GM10248 (cell line): Measurements from ENCODE around the gene CRYBA2.

Source experiments
- CTCF ChIA-PET: fragments of 300-600 bp; sonication (Branson Sonifier 250); formaldehyde crosslinking; extraction: SDS; loops from one replicate; lab custom pipeline; 2021; ENCODE audit warnings: antibody characterized with exemption; lab: Yijun Ruan, JAX
- POLR2A ChIA-PET: fragments of 350-650 bp; sonication (Branson Sonifier 250); formaldehyde crosslinking; extraction: SDS; loops from one replicate; lab custom pipeline; 2020; ENCODE audit warnings: antibody characterized with exemption; lab: Yijun Ruan, JAX
- DNase-seq: peaks from one replicate; pipeline ENCODE4 v3.0.0; 2012; ENCODE audit errors: extremely low spot score
- TF ChIP-seq, protein P1 (sequence below): IDR thresholded peaks from 2 replicates; pipeline ENCODE4 v1.5.1; 2012; ENCODE audit warnings: mild to moderate bottlenecking, low read depth; ENCODE audit errors: extremely low read depth, missing control alignments, control extremely low read depth

Gene CRYBA2

DNA sequence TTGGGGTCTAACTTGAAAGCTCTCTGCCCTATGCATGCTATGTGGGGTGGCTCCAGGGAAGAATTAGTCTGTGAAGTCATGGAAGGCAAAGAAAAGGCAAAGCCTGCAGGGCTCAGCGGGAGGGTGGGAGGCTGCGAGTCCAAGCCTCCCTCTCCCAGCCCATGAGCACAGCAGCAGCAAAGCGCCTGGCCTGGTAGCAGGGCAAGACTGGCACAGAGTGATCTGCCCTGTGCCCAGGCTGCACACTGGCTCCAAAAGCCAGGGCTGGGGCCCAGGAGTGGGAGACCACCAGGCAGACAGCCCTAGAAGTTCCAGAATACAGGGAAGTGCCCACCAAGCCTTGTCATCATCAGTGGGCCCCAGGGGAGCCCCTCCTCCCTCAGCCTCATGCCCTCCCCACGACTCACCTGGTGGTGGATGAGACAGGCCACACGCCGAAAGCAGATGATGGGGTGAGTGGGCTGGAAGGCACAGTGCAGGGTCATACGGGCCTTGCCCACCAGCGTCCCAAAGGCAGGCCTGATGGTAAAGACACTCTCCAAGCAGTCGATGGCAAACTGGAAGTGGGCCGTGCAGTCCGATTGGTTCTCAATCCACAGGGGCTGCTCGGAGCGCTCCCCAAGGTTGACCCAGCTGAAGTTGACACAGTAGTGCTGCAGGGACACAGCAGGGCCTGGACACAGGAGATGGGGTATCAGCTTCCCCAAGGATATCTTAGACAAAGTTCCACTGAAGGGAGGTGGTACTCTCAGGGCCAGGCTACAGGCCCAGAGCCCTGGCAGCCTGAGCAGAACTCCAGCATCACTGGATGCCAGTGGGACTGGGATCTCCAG, 36.0 kb upstream of the CRYBA2 start:
- CTCF ChIA-PET, result interaction anchor here (0.6 to 8.6 kb wide), 60 partner anchors 9 to 501 kb away, joined by 3 to 151 read pairs (median 6); partner anchors contain the start of gene NHEJ1
- no peak for DNase-seq
- POLR2A ChIA-PET, result no interaction called here
- TF ChIP-seq, protein P1, sequence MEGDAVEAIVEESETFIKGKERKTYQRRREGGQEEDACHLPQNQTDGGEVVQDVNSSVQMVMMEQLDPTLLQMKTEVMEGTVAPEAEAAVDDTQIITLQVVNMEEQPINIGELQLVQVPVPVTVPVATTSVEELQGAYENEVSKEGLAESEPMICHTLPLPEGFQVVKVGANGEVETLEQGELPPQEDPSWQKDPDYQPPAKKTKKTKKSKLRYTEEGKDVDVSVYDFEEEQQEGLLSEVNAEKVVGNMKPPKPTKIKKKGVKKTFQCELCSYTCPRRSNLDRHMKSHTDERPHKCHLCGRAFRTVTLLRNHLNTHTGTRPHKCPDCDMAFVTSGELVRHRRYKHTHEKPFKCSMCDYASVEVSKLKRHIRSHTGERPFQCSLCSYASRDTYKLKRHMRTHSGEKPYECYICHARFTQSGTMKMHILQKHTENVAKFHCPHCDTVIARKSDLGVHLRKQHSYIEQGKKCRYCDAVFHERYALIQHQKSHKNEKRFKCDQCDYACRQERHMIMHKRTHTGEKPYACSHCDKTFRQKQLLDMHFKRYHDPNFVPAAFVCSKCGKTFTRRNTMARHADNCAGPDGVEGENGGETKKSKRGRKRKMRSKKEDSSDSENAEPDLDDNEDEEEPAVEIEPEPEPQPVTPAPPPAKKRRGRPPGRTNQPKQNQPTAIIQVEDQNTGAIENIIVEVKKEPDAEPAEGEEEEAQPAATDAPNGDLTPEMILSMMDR, result no peak

DNA sequence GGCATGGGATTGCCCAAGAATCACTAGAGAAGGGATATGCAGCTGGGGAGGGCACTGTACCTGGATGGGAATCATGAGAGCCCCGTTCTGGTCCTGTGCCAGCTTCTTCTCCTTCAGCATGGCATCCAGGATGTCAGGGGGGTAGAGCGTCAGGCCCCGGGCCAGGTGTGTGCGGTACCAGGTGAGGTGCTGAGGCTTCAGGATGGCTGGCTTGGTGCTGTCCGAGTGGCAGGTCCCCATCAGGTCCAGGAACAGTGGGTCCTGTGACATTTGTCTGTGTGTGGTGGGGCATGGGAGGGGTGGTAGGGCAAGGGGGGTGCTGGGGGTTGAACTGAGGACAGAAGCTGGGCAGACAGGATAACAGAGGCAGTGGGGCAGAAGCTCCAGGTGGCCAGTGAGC, 34.9 kb upstream of the CRYBA2 start:
- DNase-seq, result no peak
- TF ChIP-seq, protein P1, result no peak
- CTCF ChIA-PET, result interaction anchor here (1.0 to 8.6 kb wide), 9 partner anchors 14 to 144 kb away, joined by 3 to 151 read pairs (median 13); partner anchors contain the start of gene NHEJ1
- POLR2A ChIA-PET, result no interaction called here

GRCh38 chr2:219027511-219028055, 34.4 kb upstream of the CRYBA2 start:
- ChIA-PET CTCF (interaction anchor here (0.7 to 8.6 kb wide), 9 partner anchors 10 to 145 kb away, joined by 3 to 151 read pairs (median 6); partner anchors contain the start of gene NHEJ1), POLR2A (no interaction called here)
- TF ChIP-seq, protein P1, result no peak
- no peak for DNase-seq

DNA sequence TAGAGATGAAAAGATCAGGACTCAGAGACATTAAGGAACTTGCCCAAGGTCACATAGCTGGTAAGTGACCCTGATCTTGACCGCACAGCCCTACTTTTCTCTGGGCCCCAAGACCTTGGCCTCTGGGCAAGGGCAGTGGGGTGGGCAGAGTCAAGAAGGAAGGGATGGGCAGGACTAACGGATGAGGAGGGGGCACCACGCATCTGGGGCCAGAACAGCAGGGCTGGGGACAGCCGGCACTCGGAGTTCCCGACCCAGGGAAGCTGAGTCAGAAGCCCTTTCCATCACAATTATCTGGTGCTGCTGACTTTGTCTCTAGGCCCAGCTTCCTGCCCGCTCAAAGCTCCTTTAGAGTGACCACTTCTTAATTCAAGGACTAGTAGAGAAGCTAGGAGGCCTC, 33.7 kb upstream of the CRYBA2 start:
- CTCF ChIA-PET, result interaction anchor here (0.7 to 8.6 kb wide), 9 partner anchors 9 to 145 kb away, joined by 3 to 151 read pairs (median 4); partner anchors contain the start of gene NHEJ1
- TF ChIP-seq, protein P1, result no peak
- no peak for DNase-seq
- POLR2A ChIA-PET, result no interaction called here

DNA sequence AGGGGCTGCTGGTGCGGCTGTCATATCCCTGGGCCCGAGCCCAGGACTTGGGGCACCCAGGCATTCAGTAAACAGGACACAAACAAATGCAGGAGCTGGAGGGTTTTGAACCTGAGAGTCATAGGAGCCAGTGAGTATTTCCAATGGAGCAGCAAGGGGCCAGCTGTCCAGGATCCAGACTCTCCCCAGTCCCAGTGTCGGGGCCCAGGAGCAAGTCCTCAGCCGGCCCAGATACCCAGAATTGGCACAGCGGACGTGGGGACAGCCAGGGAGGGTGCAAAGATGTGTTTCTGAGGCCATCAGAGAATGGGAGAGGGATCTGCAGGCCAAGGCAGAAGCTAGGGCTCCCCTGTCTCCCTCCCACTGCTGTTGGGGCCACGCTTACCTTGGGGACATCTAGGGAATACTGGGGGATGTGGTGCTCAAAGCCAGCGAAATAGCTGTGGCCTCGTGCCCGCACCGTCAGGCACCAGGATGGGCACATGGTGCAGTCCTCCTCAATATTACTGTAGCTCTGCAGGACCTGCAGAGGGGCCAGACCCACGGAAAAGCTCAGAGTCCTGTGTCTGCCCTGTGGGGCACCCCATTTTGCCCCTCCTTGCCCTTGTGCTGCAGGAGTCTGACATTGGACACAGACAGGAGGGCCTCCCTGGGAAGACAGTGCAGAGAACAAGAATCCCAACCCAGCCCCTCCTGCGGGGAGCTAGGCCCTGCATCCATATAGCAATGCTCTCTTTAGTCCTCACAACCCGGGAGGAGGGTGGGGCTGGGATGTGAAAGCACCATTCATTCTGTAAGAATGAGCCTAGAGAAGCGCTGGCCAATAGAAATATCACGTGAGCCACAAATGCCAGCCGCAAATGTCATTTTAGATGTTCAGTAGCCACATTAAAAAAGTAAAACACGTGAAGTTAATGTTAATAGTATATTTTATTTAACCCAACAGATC, 32.7 kb upstream of the CRYBA2 start:
- TF ChIP-seq, protein P1, result no peak
- DNase-seq, result no peak
- ChIA-PET POLR2A (no interaction called here), CTCF (interaction anchor here (1.0 to 8.6 kb wide), 6 partner anchors 21 to 130 kb away, joined by 3 to 151 read pairs (median 5); partner anchors contain the start of gene NHEJ1)

GRCh38 chr2:219024059-219024458, 30.8 kb upstream of the CRYBA2 start:
- TF ChIP-seq, protein P1, result no peak
- ChIA-PET POLR2A (no interaction called here), CTCF (interaction anchor here (1.4 to 8.6 kb wide), 4 partner anchors 14 to 132 kb away, joined by 5 to 151 read pairs (median 7); partner anchors contain the start of gene NHEJ1)
- DNase-seq, result no peak
